HG03439 (cell line): Measurements from ENCODE around the gene MAP1B.
A peak's percentile ranks its signal among the peaks of the same experiment; 100 is the strongest.

Experiments
- ATAC-seq: cut with Tn5 transposase; IDR thresholded peaks from one replicate; pipeline ENCODE4 v1.9.1; 2021; ENCODE audit warnings: mild to moderate bottlenecking, moderate library complexity; ENCODE audit not compliant: unreplicated experiment

MAP1B gene

DNA sequence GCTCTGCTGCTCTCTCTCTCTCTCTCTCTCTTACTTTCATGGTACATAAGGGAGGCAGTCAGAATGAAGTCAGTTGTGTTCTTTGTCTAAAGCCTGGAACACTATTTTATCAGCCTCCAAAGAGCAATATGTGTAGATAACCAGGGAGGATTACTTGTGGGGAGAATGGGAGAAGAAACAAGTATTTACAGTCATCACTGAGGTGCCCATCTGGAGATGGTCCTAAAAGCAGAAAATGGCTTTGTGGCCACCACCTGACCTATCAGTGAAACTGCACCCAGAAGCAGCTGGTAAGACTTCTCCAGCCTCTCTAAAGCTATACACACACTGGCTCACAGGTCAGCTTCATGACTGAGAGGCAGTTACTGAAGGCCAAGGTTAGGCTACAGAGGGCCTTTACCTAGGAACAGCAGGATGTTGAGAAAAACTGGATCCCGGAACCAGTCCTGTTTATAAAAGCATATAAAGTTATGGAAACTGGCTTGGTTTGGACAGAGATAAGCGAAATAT is 137.6 kb downstream of the MAP1B start:
- ATAC-seq: peak; percentile 63

DNA sequence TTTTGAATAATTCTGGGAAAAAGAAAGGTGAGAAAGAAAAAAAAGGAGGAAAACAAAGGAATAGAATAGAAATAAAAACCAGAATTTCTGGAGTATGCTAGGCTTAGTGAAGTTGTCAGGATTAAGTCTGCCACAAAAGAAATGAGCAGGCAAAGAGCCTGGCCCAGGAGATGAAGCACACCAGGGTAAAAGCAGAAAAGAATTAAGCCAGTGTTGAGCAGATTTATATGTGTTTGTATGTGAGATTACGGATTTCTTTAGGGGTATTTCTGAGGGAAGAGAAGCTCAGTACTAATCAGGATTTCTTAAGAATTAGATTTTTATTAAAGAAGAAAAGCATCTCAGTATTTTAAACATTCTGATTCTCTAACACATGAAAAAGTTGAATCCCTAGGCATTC is 138.3 kb downstream of the MAP1B start:
- no peak for ATAC-seq

DNA sequence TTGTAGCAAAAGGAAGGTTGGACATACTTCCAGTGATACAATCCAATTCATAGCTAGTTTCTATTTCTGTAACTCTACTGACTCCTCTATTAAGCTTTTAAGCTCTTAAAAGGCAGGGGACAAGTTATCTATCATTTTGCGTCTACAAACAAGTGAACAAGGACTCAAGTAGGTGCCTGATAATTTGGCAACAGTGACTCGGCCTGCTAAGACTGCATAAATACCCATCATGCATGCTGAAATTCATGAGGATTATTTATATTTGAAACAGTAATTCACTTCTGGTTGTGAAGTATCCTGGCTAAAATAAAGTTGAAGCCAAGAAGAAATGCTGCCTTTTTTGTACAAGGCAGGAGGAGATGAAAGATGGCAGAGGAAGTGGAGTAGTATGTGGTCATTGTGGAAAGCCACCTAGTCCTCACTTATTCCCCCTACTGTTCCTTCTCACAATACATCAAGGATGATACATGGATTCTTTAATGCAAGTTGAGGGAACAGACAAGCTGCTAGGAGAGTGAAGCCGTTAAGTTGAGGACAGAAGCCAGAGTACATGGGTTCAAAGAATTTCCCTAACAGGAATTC is 138.8 kb downstream of the MAP1B start:
- no peak for ATAC-seq

DNA sequence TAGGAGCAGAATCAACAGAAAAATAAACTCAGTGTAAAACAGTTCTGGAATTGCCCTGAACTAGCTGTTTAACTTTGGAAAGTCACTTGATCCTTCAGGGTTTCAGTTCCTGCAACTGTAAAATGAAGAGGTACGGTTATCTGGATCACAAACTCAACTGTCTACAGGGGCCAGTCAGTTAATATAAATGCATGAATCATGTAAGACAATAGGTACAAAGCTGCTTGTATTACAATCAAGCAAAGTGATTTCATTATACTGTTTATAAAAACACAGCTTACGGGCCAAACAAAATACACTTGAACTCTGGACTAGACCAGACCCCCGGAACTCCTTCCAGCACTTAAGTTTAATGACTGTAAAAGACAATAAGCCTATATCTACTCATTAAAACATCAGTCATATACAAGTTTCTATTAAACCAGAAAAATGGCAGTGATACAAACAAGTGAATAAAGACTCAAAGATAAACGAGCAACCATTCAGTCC is 139.7 kb downstream of the MAP1B start:
- no peak for ATAC-seq

DNA sequence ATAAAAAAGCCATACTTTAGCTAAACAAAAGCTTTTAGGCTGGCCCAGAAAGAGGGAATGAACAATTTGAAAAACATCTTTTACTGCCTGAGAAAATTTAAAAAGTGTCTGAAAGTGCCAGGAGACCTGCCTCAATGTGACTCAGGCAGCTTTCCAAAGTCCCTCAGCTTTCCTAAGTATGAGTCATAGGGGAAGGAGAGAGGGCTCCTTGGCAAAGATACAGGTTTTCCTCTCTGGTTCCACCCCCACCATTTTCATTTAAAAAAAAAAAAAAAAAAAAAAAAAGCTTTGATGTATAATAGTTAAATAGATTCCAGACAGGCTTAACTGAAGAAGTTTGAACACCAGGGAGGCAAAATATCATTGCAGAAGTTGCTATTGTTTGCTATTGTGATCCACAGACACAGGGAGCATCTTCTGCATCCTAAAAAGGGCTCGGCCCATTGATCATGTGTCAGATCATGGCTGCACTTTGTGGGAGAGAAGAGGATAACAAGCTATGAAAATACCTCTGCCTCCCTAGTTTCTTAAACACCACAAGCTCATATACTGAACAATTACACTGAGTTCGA is 141.2 kb downstream of the MAP1B start:
- ATAC-seq: no peak

DNA sequence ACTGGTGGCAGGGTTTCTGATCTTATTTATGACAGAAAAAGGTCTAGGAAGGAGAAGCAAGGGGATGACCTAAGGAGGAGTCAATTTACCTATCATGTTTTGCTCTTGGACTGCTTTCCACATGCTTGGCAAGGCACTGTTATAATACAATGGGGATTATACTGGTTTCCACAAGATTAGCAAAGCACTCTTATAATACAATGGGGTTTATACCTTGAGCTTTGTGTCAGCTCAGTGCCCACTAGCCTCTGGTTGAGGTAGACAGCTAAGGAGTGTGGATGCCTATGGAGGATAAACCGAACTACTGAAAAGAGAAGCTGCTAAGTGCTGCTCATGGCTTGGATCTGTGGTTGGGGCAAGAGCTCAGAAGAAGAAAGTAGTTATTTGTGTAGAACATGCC is 144.1 kb downstream of the MAP1B start:
- no peak for ATAC-seq

DNA sequence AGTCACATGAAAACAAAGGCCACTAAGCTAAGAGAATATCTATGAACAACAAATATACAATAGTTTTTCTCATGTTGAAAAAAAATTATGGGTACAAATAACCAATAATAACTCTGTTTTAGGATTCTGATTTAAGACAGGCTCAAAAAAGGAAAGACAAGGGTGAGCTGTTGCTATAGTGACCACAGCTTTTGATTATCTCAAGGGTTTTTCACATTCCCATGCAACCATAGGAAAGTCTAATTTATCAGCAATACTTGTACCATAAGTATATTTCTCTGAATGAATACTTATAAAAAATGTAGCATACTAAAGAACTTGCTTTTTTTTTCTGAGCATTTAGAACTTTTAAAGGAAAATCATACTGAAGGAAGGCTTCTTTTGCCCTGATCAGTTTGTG is 144.7 kb downstream of the MAP1B start:
- no peak for ATAC-seq

DNA sequence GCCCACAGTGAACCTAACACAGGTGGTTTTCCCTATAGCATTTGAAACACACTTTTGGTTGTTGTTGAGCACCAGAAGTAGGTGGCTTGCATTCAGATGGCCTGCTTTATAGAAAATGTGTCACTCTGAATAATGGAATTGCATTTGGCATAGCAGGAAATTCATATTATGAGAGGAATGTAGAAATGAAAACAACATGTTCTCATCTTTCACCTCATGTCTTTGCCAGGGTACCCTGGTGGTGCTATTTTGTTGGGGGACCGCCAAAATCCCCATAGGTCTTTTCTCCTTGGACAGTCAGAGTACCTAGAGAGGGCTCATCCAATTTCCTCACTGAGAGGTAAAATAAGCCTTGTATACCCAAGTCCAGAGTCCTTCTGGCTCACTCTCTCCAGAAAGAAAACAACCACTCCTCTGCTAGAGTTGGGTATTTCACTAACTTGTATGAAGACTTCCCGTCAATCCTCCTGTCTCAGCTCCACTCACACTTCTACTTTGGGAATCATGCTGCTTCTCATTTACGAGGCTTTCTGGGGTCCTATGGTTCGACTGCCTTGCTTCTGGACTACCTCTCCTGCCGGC is 145.4 kb downstream of the MAP1B start:
- no peak for ATAC-seq

DNA sequence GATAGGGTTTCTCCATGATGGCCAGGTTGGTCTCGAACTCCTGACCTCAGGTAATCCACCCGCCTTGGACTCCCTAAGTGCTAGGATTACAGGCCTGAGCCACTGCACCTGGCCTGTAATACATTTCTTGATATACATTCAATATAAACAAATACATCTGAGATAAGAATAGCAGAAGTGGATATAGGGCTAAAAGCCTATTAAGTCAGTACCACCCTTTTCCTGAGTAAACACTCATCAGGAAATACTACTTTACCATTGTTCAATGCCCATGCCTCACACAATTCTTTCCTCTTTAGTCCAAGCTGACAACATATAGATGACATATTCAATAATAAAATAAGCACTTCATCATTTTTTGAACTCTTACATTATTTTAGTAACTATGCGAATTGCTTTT is 148.0 kb downstream of the MAP1B start:
- no peak for ATAC-seq

DNA sequence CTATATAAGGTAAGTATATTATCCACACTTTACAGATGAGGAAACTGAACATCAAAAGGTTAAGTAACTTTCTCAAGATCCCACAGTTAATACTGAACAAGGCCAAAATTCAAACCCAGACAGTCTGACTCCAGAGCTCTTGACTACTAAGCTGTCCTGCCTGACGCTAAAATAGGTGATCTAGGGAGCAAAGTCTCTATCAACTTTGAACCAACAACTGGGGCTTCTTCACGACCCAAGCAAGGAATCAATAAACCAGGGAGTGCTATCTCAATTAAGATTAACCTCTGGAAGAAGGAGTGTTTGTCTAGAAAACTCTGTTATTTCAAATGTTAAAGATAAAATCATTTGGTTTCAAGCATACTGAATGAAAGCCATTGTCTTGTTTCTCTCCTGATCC is 148.4 kb downstream of the MAP1B start:
- ATAC-seq: no peak

DNA sequence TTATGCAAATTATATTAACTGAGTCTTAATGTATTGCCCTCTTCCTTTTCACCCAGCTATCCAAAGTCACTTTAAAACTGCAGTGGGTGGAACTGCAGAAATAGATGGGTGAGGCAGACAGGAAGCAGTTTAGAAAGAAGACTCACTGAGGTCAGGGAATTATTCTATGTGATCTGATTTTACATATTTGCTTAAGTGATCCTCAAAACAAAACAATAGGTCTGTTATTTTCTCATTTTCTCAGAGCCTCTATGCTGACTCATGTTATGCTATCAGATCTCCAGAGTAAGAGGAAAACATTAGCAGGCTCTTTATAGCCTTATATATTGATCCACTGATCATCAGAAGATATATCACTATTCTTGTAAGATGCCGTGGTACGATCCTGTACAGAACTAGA is 149.3 kb downstream of the MAP1B start:
- ATAC-seq: no peak
